ENCODE results near the gene ASAP2.
"Not testable (repeated sequence)": the region's sequence is repeated elsewhere in the genome, so short reads cannot be mapped to it uniquely, and the experiment has no call there.

The ASAP2 gene

GRCh38 chr2:9210030-9210429 is 3.4 kb downstream of the ASAP2 start:
- in situ Hi-C loops (cut with HindIII; ENCODE audit: low sequenced_read_pairs) = no loop called here

DNA sequence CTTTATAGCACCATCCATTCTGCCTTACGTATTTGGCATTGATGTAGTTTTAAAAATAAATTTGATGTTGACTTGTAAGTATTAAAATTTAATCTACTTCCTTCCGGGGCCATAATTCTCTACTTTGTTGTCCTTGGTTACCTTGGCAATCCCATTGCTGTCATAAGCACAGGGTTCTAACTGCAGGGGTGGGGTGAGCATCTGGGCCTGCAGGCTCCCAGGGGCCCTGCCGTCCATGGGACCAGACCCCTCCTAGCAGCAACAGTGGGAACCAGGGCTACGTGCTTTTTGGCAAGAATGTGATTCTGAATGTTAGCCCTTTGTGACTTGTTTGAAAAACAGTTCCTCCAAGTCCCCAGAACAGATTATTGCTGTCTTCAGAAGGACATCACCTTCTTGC is 4.9 kb downstream of the ASAP2 start:
- in situ Hi-C loops (cut with HindIII; ENCODE audit: low sequenced_read_pairs) = no loop called here

GRCh38 chr2:9212010-9212635 is 5.5 kb downstream of the ASAP2 start:
- in situ Hi-C loops (cut with HindIII; ENCODE audit: low sequenced_read_pairs) = no loop called here

- in situ Hi-C loops (cut with HindIII; ENCODE audit: low sequenced_read_pairs) = no loop called here
Observed at GRCh38 chr2:9212661-9213411, 6.2 kb downstream of the ASAP2 start.

- in situ Hi-C loops (cut with HindIII; ENCODE audit: low sequenced_read_pairs) = no loop called here
Observed at GRCh38 chr2:9213477-9214051, 7.0 kb downstream of the ASAP2 start.

- in situ Hi-C loops (cut with HindIII; ENCODE audit: low sequenced_read_pairs) = no loop called here
Observed at GRCh38 chr2:9214873-9215272, 8.3 kb downstream of the ASAP2 start.

DNA sequence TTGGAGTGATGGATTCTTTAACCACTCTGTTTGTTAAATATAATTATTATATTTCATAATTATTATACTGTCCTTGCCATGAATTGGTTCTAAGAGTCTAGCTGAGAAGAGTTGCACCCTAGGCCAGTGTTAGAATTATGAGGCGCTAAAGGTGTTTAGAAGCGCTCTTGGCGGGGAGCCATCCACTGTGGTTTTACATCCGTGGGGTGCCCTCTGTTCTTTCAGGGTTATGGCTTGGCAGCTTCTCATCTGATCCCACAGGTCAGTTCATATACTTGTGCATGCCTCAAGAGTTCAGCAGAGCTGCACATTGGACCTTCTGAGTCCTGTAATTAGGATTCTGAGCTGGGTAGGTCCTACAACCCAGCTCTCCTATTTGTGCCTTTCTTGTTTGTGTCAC is 9.1 kb downstream of the ASAP2 start:
- in situ Hi-C loops (cut with HindIII; ENCODE audit: low sequenced_read_pairs) = no loop called here

DNA sequence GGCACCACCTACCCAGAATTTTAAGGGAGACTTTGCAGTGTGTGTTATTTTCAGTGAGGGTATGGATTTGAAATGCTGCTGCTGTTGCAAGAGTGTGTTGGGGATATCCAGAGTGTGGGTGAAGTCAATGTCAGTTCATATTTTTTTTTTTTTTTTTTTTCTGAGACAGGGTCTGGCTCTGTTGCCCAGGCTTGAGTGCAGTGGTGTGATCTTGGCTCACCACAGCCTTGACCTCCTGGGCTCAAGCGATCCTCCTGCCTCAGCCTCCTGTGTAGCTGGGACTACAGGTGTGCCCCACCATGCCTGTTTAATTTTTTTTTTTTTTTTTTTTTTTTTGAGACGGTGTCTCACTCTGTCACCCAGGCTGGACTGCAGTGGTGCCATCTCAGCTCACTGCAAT is 9.5 kb downstream of the ASAP2 start:
- in situ Hi-C loops (cut with HindIII; ENCODE audit: low sequenced_read_pairs) = not testable (repeated sequence)

DNA sequence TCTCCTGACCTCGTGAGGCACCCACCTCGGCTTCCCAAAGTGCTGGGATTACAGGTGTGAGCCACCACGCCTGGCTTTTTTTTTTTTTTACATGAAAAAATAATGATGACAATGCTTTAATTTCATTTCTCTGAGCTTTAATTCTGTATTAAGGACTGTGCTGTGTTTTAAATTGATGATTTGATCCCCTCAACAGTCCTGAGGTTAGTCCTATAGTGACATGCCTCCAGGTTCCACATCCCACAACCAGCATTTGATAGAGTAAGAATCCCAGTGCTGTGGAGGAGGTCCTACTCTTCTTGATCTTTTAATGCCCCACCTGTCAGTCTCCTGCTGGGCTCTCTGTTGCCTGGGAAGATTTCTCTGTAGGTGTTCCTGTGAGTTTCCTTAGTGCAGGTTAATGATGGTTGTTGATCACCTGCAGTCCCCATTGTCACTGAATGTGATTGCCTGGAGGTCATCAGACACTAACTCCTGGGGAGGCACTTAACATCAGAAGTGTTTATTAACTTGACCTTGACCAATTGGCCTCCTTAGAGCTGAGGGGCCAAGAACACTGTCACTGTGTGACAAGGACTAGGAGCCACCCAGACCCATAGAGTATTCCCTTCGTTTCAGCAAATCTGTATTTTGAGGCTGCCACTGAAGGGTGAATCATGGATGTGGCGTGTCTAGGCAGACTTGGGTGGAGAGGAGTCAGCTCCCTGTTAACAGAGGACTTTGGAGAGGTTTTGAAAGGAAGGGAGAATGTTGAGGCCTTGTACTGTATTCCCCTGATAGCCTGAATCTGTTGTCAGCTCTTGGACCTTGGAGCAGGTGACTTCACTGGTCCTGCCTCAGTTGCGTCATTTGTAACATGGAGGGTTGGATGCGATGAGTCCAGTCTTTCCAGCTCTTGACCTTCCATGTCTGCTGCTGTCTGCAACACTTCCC is 11.5 kb downstream of the ASAP2 start:
- in situ Hi-C loops (cut with HindIII; ENCODE audit: low sequenced_read_pairs) = no loop called here

DNA sequence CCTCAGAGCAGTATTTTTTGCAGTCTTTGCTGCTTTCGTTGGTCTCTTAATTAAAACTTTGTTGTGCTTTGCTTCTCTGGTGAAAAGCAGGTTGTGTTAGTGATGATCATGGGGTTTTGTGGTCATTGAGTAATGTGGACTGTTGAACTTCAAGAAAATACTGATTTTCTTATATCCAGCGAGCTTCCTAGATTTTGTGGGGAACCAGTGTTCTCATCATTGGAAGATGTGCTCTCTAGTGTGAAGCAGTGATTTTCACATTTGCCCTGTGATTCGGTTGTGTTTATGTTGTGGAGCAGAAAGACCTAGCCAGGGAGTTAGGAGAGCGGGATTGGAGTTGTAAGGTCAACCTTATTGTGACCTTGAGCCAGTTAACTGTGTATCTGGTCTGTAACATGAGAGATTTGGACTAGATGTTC is 12.4 kb downstream of the ASAP2 start:
- in situ Hi-C loops (cut with HindIII; ENCODE audit: low sequenced_read_pairs) = no loop called here

GRCh38 chr2:9220201-9220600 is 13.6 kb downstream of the ASAP2 start:
- in situ Hi-C loops (cut with HindIII; ENCODE audit: low sequenced_read_pairs) = no loop called here

DNA sequence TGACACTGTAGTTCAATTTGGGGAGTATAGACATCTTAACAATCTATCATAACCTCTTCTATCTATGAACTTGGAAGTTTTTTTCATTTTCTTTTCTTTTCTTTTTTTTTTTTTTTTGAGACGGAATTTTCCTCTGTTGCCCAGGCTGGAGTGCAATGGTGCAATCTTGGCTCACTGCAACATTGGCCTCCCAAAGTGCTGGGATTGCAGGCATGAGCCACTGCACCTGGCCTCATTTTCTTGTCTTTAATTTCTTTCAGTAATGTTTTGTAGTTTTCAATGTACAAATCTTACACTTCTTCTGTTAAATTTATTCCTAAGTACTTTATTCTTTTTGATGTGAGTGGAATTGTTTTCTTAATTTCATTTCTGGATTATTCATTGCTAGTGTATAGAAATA is 14.6 kb downstream of the ASAP2 start:
- in situ Hi-C loops (cut with HindIII; ENCODE audit: low sequenced_read_pairs) = no loop called here

DNA sequence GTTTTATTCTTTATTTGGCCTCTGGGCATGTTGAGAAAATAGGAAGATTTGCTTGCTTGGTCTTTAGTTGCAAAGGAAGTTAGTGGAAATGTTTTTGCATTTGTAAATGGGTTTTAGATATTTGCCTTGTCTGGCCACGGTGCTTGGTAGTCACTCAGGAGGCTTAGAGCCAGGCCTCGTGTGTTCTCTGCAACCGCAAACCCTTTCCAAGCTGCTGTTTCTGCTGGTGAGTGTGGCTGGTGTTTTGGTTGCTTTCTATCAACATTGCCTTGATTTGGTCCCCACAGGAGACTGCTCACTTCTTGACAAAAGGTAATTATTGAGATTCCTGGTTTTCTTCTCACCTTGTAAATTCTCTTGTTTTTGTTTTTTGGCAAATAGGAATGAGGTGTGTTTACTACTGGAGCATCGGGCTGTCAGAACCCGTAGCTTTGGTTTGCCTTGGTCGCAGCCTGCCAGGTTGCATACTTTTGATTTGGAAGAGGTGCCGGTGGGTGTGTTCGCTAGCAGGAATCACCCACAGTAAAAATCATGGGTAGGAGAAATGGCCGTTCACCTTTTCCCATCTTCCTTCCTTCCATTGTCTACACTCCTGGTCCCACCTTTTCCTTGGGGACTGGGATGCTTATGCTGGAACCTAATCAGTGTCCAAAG is 15.8 kb downstream of the ASAP2 start:
- in situ Hi-C loops (cut with HindIII; ENCODE audit: low sequenced_read_pairs) = no loop called here

GRCh38 chr2:9222893-9223287 is 16.3 kb downstream of the ASAP2 start:
- in situ Hi-C loops (cut with HindIII; ENCODE audit: low sequenced_read_pairs) = no loop called here

- in situ Hi-C loops (cut with HindIII; ENCODE audit: low sequenced_read_pairs) = no loop called here
Observed at GRCh38 chr2:9225806-9226205, 19.2 kb downstream of the ASAP2 start.

DNA sequence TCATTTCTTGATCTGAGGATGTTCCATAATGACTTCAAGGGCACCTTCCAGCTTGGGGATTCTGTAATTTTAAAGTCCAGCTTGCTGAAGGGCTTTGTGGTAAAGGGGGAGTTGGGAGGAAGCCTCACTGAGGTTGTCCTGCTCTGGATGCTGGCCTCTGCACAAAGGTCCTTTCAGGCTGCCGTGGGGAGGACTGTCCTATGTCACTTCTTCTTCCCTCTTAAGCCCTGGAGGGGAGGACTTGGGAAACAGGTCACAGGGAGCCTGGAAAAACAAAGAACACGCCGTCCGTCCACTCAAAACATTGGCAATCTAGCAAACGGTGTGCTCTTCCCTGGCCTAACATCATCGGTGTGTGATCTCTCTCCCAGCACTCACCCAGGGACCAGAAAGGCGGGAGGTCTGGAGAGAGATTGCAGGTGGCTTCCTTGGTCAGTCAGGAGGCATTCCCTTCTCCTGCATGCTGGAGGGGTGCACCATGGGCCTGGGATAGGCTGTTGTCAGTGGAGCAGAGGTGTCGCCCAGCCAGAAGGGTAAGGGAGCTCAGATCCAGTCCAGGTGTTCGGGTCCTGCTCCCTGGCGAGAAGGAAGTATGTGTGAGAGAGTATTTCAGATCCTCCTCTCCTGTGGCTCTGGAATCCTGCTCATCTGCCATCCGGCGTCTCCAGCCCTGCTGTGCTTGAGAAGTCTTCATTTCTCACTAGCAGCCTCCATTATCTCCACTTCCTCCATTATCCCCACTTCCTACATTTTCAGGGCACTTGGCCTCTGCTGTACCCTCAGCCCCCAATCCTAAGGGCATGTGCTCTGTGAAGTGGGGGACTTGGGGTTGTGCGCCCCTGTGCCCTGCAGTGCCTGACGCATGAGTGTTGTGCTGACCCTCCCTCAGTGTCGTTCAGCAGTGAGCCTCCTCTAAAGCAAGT is 20.1 kb downstream of the ASAP2 start:
- in situ Hi-C loops (cut with HindIII; ENCODE audit: low sequenced_read_pairs) = no loop called here

DNA sequence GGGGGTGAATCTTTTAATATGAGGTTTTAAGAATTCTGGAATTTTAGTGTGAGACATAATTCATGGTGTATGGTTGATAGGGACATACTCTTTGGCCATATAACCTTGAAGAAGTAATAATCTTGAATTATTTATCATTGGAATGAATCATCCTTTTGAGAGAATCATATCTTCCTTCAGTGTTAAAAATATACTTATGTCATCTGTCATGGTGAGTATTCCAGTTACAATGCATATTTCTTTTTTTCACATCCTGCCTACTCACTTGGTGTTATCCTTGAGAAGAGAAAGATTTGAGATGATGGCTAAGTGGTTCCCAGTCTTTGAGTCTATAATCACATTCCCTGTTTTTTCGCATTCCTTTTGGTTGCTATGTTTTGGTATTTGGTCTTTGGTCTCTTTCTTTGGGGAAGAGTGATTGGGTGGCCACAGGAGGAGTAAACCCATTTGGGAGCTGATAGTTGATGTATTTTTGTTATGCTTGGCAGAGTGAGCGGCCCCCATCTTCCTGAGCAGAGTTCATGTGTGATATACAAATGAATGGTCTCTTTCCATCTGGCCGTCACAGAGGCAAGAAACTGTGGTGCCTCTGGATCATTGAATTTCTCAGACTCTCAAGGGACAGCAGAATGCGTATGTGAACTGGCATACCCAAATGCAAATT is 21.6 kb downstream of the ASAP2 start:
- in situ Hi-C loops (cut with HindIII; ENCODE audit: low sequenced_read_pairs) = no loop called here

GRCh38 chr2:9228781-9229469 is 22.3 kb downstream of the ASAP2 start:
- in situ Hi-C loops (cut with HindIII; ENCODE audit: low sequenced_read_pairs) = no loop called here

GRCh38 chr2:9229470-9229820 is 22.8 kb downstream of the ASAP2 start:
- in situ Hi-C loops (cut with HindIII; ENCODE audit: low sequenced_read_pairs) = no loop called here
